GM12801 (cell line): ENCODE measurements around the gene IFT25.

ENCODE experiments used
- TF ChIP-seq, protein P1 (sequence below): IDR thresholded peaks from one replicate; pipeline ENCODE4 v1.5.1; 2011; ENCODE audit warnings: control low read depth; ENCODE audit not compliant: insufficient read length; ENCODE audit errors: extremely low read depth

Gene IFT25

DNA sequence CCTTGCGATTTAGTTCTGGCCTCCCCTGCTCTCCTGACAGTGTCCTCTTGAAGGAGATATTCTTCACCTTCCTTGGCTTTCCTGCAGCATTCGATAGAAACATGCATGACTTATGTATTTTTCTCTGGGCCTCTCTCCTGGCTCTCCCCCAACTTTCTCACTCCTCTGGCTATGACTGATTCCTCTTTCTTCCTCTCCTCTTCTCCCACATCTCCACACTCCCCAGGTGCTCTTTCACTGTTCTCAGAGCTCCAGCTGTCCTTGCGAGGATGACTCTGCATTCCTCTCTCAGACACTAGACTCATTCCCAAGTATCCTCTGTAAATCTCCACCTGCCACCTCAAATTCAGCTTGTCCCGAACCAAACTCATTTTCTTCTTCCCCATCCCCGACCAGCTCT, 18.6 kb upstream of the IFT25 start:
- TF ChIP-seq, protein P1, sequence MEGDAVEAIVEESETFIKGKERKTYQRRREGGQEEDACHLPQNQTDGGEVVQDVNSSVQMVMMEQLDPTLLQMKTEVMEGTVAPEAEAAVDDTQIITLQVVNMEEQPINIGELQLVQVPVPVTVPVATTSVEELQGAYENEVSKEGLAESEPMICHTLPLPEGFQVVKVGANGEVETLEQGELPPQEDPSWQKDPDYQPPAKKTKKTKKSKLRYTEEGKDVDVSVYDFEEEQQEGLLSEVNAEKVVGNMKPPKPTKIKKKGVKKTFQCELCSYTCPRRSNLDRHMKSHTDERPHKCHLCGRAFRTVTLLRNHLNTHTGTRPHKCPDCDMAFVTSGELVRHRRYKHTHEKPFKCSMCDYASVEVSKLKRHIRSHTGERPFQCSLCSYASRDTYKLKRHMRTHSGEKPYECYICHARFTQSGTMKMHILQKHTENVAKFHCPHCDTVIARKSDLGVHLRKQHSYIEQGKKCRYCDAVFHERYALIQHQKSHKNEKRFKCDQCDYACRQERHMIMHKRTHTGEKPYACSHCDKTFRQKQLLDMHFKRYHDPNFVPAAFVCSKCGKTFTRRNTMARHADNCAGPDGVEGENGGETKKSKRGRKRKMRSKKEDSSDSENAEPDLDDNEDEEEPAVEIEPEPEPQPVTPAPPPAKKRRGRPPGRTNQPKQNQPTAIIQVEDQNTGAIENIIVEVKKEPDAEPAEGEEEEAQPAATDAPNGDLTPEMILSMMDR = no peak

DNA sequence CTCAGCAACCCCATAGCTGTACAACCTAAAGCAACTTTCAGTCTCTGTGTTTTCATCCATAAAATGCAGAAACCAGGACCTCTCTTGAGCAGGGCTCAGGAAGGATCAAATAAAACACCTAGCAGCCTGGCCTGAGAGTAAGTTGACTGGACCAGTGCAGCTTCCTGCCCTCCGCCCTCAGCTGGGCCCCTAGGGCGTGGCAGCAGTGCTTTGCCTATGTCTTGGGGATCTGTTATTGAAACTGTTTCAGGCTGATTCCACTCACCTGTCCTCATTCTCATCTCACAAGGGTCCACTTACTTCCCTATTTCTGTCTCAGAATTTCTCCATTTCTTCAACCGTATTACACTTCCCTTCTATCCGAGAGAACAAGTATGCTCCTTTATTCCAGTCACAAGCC, 18.0 kb upstream of the IFT25 start:
- TF ChIP-seq, protein P1 = no peak

GRCh38 chr1:53962395-53962794, 16.9 kb upstream of the IFT25 start:
- TF ChIP-seq, protein P1 = no peak

GRCh38 chr1:53959664-53960250, 14.3 kb upstream of the IFT25 start:
- TF ChIP-seq, protein P1 = no peak

DNA sequence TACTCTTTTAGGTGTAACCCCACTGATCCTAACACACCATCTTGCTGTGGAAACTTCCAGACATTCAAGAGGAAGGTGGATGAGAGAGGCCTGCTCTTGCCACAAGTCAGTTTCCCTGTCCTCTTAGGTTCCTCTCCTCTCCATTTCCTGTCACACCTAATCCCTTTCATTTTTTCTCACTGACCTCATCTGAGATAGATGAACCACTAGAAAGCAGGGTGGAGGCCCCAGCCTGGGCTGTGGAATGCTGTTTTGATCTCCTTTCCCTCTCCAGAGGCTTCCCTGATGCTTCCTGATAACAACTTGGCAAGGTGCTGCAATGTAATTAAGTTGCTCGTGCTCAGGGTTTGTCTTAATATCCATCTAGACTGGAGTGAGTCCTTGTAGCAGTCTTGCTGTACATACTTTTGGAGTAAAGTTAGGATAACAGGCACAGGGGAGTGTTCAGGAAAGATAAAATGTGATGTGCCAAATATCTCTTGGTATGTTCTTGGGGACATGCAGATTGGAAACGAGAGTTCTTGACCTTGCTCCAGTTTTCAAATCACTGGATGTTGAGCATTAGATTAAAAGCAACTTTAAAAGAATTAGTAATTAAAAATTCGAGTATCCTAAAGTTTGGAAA, 11.8 kb upstream of the IFT25 start:
- TF ChIP-seq, protein P1 = no peak

- TF ChIP-seq, protein P1 = no peak
Observed at GRCh38 chr1:53956308-53957168, 11.0 kb upstream of the IFT25 start.

DNA sequence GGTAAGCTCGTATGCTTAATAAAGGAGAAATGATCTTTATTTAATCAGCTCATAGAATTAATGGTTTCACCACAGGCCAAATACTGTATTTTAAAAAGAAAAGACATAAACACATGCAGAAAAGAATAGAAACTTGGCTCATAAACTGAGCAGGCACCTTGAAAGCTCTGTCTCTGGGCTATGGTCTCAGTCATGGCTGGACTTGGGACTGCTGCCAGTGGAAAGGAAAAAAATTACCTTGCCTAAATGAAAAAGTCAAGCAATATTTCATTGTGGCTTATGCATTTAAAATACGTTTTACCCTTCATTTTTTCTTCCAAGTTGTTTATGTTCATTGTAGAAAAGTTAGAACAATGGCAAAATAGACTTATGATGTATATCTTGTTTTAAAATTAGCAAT, 8.6 kb upstream of the IFT25 start:
- TF ChIP-seq, protein P1 = no peak
